Measurements from ENCODE around the gene TPPP. TPM values are rescaled to one million over a fixed set of nuclear protein-coding genes. Genes with fewer than 3 reads are reported as not detected.

The TPPP gene
- total RNA-seq, 4 donors from 2014 or later = 2.4 to 8.7 (median 3.2) TPM

DNA sequence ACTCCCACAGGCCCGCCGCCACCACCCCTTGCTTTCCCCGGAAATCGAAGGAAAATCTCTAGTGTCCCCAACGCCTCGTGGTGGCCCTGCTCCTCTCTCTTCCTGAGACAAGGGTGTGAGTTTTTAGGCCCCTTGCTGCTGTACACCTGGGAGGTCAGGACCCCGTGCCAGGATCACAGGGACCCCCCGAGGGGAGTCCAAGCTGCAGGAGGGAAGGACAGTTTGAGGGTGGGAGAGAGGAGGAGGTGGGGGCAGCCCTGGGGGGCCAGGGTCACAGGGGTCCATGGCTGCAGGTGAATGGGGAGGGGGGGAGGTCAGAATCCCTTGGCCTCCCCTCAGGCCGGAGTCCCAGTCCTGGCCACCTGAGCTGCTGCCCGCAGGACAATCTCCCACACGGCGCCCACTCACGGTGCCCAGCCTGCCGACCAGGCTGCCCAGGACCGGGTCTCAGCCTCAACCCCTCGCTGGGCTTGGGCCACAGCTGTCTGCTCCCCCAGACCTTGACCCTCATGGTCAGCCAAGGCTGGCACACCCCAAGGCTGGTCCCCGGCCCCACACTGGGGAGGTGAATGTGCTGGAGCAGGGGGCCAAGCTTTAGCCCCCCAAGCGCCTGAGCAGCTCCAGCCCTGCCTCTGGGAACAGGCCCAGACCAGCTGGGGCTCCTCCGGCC is 19.9 kb downstream of the TPPP start:
- peak overlapping the region; percentile 73 to 86 (median 82) for H3K27ac ChIP-seq
- H3K36me3 ChIP-seq = no peaks in the 10 kb centered on the region
- ATAC-seq (no peak), DNase-seq (peak in 1 of 2 donors; percentile 9)
- TF ChIP-seq, protein P1, sequence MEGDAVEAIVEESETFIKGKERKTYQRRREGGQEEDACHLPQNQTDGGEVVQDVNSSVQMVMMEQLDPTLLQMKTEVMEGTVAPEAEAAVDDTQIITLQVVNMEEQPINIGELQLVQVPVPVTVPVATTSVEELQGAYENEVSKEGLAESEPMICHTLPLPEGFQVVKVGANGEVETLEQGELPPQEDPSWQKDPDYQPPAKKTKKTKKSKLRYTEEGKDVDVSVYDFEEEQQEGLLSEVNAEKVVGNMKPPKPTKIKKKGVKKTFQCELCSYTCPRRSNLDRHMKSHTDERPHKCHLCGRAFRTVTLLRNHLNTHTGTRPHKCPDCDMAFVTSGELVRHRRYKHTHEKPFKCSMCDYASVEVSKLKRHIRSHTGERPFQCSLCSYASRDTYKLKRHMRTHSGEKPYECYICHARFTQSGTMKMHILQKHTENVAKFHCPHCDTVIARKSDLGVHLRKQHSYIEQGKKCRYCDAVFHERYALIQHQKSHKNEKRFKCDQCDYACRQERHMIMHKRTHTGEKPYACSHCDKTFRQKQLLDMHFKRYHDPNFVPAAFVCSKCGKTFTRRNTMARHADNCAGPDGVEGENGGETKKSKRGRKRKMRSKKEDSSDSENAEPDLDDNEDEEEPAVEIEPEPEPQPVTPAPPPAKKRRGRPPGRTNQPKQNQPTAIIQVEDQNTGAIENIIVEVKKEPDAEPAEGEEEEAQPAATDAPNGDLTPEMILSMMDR (IDR thresholded peaks at IDR 0.05 in 4 of 5, conservative IDR thresholded peaks at IDR 0.05 in 1 of 5) = no peak
- no peak for TF ChIP-seq POLR2A (IDR thresholded peaks at IDR 0.05)
- intact Hi-C loops (cut with DNase I; ENCODE audit: low total_unique reads) (loop anchor here (1.0 kb wide), 1 partner anchor 233 kb away; no protein-coding TSS in a partner anchor), in situ Hi-C loops (cut with MboI; ENCODE audit: low sequenced_read_pairs in 4 of 4) (no loop called here)
- no peaks in the 10 kb centered on the region for H3K9me3 ChIP-seq
- peak overlapping the region in 1 of 4 donors; percentile 9 for H3K4me3 ChIP-seq
- H3K4me1 ChIP-seq = peaks cover 36 to 47% of the 10 kb centered on the region in 2 donors
- no peaks in the 10 kb centered on the region for H3K27me3 ChIP-seq

DNA sequence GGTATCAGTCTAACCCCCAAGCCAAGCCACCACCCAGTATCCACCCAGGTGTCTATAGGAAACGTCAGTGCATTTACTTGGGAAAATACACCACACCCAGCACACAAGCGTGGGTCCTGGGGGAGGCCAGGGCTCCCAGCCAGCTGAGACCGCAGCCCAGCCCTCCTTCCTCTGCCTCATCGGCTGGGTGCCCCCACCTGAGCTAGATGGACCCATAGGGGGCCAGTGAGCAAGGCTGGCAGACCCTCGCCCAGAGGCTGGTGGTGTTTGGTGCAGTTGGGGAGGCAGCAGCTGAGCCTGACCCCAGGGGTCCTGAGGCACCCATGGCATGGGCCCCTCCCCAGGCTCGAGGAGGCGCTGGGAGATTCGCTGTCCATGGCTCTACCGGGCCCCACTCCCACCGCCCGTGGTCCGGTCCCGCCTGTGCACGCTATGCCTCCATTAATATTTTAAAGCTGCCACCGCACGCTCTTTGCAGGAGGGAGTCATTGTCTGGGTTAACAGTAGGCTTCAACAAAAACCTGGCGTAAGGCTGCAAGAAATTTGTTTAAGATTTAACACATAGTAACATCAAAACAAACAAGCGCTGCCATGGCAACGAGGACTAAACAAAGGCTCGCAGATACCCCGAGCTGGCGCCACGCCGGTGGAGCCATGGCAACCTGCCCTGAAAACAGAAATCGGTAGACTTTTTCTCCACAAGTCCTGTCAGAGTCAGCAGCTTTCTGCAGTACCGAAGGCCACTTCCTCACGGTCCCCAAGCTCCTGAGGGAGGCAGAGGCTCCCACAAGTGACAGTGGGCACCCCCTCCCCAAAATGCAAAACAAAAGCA is 20.6 kb downstream of the TPPP start:
- Histone ChIP-seq H3K9me3 (no peaks in the 10 kb centered on the region), H3K36me3 (no peaks in the 10 kb centered on the region), H3K4me3 (peak overlapping the region in 3 of 4 donors; percentile 4 to 10 (median 9)), H3K27me3 (no peaks in the 10 kb centered on the region), H3K4me1 (peaks cover 36 to 47% of the 10 kb centered on the region in 2 donors), H3K27ac (peak overlapping the region in 3 of 4 donors; percentile 80 to 86 (median 84))
- in situ Hi-C loops (cut with MboI; ENCODE audit: low sequenced_read_pairs in 4 of 4) = no loop called here
- intact Hi-C loops (cut with DNase I; ENCODE audit: low total_unique reads) = loop anchor here (1.0 kb wide), 1 partner anchor 234 kb away; no protein-coding TSS in a partner anchor
- ATAC-seq = no peak
- DNase-seq = no peak
- TF ChIP-seq, protein P1 (IDR thresholded peaks at IDR 0.05 in 4 of 5, conservative IDR thresholded peaks at IDR 0.05 in 1 of 5) = no peak
- no peak for TF ChIP-seq POLR2A (IDR thresholded peaks at IDR 0.05)

DNA sequence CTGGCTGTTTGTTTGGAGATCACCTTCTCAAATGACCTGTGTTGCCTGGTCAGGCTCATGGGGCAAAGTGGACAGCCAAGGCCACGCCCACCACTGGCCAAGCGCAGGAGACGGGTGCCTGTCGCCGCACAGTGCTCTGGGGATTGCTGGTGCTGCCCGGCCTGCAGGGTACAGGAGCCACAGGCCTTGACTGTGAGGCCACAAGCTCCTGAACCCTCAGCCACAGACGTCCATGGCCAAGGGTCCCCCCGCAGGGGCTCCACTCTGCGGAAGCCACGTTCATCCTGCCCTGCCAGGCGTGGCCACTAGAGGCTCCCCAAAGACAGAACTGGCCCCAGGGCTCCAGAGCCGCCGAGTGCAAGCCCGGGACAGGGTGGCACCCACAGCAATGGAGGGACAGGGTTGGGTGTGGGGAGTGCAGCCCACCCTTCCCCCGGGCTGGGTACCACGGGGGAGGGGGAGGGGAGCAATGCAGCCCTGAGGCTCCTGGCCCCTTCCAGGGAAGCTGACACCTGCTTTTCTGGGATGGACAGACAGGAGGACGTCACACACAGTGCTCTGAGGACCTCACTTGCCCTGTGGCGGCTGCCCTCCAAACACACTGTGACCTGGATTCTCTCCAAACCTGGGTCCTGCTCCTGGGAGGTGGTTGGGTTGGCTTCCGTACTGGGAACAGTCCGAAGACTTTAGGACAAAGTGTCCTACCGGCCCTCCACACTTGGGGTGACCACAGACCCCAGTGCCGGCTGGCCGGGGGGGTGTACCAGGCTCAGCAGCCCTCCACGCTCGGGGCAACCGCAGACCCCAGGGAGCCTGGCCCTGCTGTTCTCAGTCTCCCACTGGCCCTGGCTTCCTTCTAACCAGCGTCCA is 21.5 kb downstream of the TPPP start:
- peak; percentile 43 to 66 for DNase-seq
- Histone ChIP-seq H3K4me3 (peak overlapping the region in 2 of 4 donors; percentile 9 to 36), H3K36me3 (no peaks in the 10 kb centered on the region), H3K4me1 (peaks cover 36 to 47% of the 10 kb centered on the region in 2 donors), H3K27ac (peak overlapping the region in 3 of 4 donors; percentile 12 to 84 (median 15)), H3K9me3 (no peaks in the 10 kb centered on the region), H3K27me3 (no peaks in the 10 kb centered on the region)
- intact Hi-C loops (cut with DNase I; ENCODE audit: low total_unique reads) = loop anchor here (2.0 kb wide), 1 partner anchor 231 kb away; no protein-coding TSS in a partner anchor
- peak; percentile 74 to 75 for ATAC-seq
- TF ChIP-seq, protein P1 (IDR thresholded peaks at IDR 0.05 in 4 of 5, conservative IDR thresholded peaks at IDR 0.05 in 1 of 5) = peak; percentile 89 to 98 (median 95)
- no peak for TF ChIP-seq POLR2A (IDR thresholded peaks at IDR 0.05)
- in situ Hi-C loops (cut with MboI; ENCODE audit: low sequenced_read_pairs in 4 of 4) = no loop called here

Data from gastrocnemius medialis (tissue), 4 donors.